Measurements from ENCODE around the gene PSMB11. TPM values are rescaled to one million over a fixed set of nuclear protein-coding genes. Genes with fewer than 3 reads are reported as not detected.

The PSMB11 gene
- total RNA-seq, 4 donors from 2014 or later, result not detected

- in situ Hi-C loops (cut with MboI; ENCODE audit: low sequenced_read_pairs in 4 of 4) (no loop called here), intact Hi-C loops (cut with DNase I; ENCODE audit: low total_unique reads) (no loop called here)
- H3K4me3 ChIP-seq, result no peak overlapping the region
- H3K4me1 ChIP-seq, result peaks cover 17 to 29% of the 10 kb centered on the region in 2 donors
- H3K9me3 ChIP-seq, result no peaks in the 10 kb centered on the region
- no peaks in the 10 kb centered on the region for H3K27me3 ChIP-seq
- ATAC-seq, result no peak
- TF ChIP-seq CTCF (IDR thresholded peaks at IDR 0.05 in 4 of 5, conservative IDR thresholded peaks at IDR 0.05 in 1 of 5) (no peak), POLR2A (IDR thresholded peaks at IDR 0.05) (no peak)
- DNase-seq, result no peak
- peak overlapping the region in 1 of 4 donors; percentile 35 for H3K27ac ChIP-seq
- peaks cover 3 to 68% of the 10 kb centered on the region in 2 donors for H3K36me3 ChIP-seq
Observed at GRCh38 chr14:23066855-23067744, 25.1 kb downstream of the PSMB11 start.

DNA sequence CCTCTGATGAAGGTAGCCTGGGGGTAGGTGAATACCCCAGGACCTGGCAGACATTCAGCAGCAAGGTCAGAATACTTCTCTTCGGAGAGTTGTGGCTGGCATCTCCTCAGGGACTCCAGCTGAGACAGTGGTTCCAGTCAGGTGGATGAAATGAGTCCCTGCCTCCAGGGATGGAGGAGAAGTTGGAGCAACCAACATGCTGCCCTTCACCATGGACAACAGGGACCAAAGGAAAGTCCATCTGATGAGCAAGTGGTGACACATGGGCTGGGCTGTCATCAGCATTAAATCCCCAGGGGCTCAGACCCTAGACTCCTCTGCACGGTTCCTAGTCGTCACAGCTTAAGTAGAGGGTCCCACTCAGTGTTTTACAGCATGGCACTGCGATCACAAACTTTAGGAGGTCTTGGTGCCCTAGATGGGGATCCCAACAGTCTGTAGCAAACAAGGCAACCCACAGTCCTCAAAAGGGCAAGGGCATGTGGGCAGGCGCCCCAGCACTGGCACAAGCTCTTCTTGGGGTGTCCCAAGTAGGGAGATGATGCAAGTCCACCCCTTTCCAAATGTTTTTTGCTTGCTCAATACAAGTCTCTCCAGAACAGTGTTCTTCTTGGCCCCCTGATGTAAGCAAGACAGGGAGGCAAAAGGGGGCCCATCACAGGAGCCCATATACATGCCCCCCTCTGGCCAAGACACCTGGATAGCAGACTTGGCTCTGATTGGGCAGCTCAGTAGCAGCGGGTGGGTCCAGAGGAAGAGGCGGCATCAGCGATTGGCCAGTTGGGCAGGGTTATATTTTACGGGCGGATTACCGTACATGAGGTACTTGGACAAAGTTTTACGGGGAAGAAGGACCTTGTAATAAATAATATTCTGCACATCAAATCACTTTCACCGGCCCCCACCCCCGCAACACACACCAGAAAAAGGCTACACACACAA is 26.1 kb downstream of the PSMB11 start:
- Histone ChIP-seq H3K9me3 (no peaks in the 10 kb centered on the region), H3K27ac (peak overlapping the region in 3 of 4 donors; percentile 19 to 90 (median 88)), H3K4me3 (no peak overlapping the region), H3K27me3 (no peaks in the 10 kb centered on the region), H3K36me3 (peaks cover under 1 to 68% of the 10 kb centered on the region in 2 donors), H3K4me1 (peaks cover 25 to 32% of the 10 kb centered on the region in 2 donors)
- no peak for ATAC-seq
- in situ Hi-C loops (cut with MboI; ENCODE audit: low sequenced_read_pairs in 4 of 4), result no loop called here
- no peak for DNase-seq
- intact Hi-C loops (cut with DNase I; ENCODE audit: low total_unique reads), result no loop called here
- TF ChIP-seq POLR2A (IDR thresholded peaks at IDR 0.05) (no peak), CTCF (IDR thresholded peaks at IDR 0.05 in 4 of 5, conservative IDR thresholded peaks at IDR 0.05 in 1 of 5) (no peak)

GRCh38 chr14:23068789-23069412 is 26.9 kb downstream of the PSMB11 start:
- peak; percentile 69 to 82 for DNase-seq
- peaks cover 25 to 32% of the 10 kb centered on the region in 2 donors for H3K4me1 ChIP-seq
- no peaks in the 10 kb centered on the region for H3K9me3 ChIP-seq
- no peaks in the 10 kb centered on the region for H3K27me3 ChIP-seq
- H3K36me3 ChIP-seq, result peaks cover 0 to 64% of the 10 kb centered on the region in 2 donors
- intact Hi-C loops (cut with DNase I; ENCODE audit: low total_unique reads), result no loop called here
- no peak for TF ChIP-seq POLR2A (IDR thresholded peaks at IDR 0.05)
- TF ChIP-seq CTCF (IDR thresholded peaks at IDR 0.05 in 4 of 5, conservative IDR thresholded peaks at IDR 0.05 in 1 of 5), result peak; percentile 88 to 97 (median 95)
- in situ Hi-C loops (cut with MboI; ENCODE audit: low sequenced_read_pairs in 4 of 4), result no loop called here
- ATAC-seq, result peak; percentile 84 to 87
- no peak overlapping the region for H3K4me3 ChIP-seq
- peak overlapping the region; percentile 45 to 95 (median 89) for H3K27ac ChIP-seq

DNA sequence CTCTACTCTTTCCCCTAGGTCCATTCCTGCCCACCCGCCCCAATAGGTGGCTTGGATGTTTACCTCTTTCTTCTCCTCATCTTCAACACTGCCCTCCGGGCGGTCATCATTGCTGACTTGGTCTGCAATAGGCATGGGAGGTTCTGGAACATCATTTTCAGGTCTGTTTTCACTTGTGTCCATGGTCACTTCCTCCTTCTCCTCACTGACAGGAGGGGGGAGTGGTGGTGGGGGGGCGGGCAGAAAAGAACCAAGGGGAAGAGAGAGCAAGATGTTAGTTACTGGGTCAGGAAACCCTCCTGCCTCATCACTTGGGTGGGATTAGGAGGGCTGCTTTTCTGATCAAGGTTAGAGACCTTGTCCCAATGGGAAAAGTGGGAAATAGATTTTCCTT is 27.4 kb downstream of the PSMB11 start:
- H3K36me3 ChIP-seq, result peaks cover 0 to 62% of the 10 kb centered on the region in 2 donors
- ATAC-seq, result no peak

More for the DNA sequence above, 27.4 kb downstream of the PSMB11 start:
- peaks cover 25 to 32% of the 10 kb centered on the region in 2 donors for H3K4me1 ChIP-seq
- H3K27ac ChIP-seq, result peak overlapping the region; percentile 45 to 95 (median 89)
- H3K27me3 ChIP-seq, result no peaks in the 10 kb centered on the region
- TF ChIP-seq POLR2A (IDR thresholded peaks at IDR 0.05) (no peak), CTCF (IDR thresholded peaks at IDR 0.05 in 4 of 5, conservative IDR thresholded peaks at IDR 0.05 in 1 of 5) (no peak)
- DNase-seq, result no peak
- in situ Hi-C loops (cut with MboI; ENCODE audit: low sequenced_read_pairs in 4 of 4), result no loop called here
- no peak overlapping the region for H3K4me3 ChIP-seq
- intact Hi-C loops (cut with DNase I; ENCODE audit: low total_unique reads), result no loop called here
- no peaks in the 10 kb centered on the region for H3K9me3 ChIP-seq

All from gastrocnemius medialis (tissue), 4 donors.